DMS53 treated with DMSO at 0.1 percent for 48 hours (cell line): Measurements from ENCODE around the gene THEMIS2.
"Not testable (repeated sequence)": the region's sequence is repeated elsewhere in the genome, so short reads cannot be mapped to it uniquely, and the experiment has no call there.

ENCODE experiments used
- DNase-seq: peaks from one replicate; lab custom pipeline; 2025; ENCODE audit not compliant: unreplicated experiment; lab: John Stamatoyannopoulos, UW

Gene THEMIS2

DNA sequence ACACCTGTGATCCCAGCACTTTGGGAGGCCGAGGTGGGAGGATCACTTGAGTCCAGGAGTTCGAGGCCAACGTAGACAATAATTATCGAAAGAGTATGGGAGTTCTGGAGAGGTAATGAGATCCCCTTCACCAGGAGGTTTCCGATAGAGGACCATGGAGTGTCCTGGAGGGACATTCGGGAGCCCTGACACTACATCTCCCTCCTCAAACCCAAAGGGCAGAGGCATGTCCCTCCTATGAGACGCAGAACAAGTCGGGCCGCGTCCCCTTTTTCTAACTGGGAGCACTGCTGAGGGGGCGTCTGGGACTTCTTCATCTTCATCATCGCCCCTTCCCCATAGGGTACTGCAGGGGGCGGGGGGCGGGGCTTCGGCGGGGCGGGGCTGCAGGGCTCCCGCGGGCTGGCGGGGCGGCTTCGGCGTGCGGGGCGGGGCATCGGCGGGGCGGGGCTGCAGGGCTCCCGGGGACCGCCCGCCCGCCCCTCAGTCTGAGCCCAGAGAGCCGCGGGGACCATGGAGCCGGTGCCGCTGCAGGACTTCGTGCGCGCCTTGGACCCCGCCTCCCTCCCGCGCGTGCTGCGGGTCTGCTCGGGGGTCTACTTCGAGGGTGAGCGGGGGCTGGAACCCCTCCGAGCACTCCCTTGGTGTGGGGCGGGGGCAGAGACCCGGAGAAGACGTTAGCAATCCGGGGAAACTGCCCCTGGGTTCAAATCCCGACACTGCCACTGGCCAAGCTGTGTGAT is at the start of gene THEMIS2:
Gene THEMIS2 (plus strand): TSS at position 486 of the 743 bp plus-strand sequence. CDS start 28 bp downstream, at position 514.
- peak; percentile 49 for DNase-seq

DNA sequence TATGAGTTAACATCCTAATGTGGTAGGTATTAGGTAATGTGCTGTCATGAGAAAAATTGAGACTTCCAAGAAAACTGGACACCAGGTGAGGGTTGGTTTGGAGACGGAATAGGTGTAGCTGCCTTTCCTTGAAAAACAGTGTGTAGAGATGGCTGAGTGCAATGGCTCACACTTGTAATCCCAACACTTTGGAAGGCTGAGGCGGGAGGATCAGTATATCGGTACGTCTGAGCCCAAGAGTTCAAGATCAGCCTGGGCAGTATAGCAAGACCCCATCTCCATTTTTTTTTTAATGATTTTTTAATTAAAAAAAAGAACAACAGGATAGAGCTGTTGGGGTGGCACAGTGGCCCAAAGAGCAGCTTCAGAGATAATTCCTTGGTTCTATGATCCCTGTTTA is 48.6 kb upstream of the THEMIS2 start:
- DNase-seq, result no peak

DNA sequence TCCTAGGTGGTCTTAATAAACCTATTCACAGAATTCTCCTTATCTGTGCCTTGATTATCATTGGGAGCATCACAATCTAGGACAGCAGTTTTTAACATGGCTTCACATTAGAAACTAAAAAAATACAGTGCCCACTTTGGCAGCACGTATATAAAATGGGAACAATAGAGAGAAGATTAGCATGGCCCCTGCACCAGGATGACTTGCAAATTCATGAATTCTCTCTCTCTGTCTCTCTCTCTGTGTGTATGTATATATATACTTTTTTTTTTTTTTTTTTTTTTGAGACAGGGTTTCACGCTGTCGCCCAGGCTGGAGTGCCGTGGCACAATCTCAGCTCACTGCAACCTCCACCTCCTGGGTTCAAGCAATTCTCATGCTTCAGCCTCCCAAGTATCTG is 47.9 kb upstream of the THEMIS2 start:
- no peak for DNase-seq

DNA sequence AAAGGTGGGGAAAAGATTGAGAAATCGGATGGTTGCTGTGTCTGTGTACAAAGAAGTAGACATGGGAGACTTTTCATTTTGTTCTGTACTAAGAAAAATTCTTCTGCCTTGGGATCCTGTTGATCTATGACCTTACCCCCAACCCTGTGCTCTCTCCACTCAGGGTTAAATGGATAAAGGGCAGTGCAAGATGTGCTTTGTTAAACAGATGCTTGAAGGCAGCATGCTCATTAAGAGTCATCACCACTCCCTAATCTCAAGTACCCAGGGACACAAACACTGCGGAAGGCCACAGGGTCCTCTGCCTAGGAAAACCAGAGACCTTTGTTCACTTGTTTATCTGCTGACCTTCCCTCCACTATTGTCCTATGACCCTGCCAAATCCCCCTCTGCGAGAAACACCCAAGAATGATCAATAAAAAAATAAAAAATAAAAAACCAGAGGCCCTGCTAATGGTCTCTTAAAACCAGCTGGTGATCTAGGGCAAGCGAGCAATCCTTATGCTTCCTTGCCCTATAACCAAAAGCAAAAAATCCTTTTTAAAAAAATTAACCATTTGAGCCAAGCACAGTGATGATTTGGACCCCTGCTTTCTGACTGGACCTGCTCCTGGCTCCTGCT is 42.9 kb upstream of the THEMIS2 start:
- DNase-seq, result not testable (repeated sequence)

DNA sequence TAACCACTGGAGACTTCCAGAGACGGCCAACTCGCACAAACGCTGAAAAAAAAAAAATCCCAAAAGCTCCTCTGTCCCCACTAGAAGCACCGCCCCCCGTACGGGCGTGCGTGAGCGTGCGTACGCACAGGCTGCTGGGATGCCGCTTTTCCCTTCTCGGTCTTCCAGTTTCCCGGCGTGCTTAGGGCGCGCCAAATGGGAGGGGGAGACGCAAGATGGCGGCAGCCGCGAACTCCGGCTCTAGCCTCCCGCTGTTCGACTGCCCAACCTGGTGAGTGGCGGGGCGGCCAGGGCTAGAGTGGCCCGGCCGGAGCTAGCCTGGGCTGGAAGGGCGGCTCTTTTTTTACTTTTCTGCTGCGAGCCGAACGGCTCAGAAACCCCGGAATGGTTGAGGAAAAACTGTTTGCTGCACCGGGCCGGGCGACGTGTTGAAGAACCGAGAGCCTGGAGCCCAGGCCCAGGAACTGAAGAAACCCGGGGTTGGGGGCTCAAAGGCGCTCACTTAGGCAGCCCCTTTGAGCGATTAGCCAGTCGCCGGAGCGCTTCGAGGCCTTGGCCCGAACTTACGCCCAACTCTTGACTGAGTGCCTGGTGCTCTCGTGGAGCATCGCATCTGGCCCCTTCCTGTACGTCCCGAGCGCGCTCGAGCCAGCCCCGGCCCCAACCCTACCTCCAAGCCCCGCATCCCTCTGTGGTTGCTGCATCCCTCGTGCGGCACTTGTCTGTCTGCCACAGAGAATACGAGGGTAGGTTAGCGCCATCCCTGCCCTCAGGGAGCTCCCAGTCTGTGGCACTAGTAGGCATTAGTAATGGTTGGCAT is 41.5 kb upstream of the THEMIS2 start, which contains the start of gene PPP1R8:
Gene PPP1R8 (plus strand): TSS at position 162 of the 820 bp plus-strand sequence. CDS start 54 bp downstream, at position 216.
- DNase-seq, result peak; percentile 90

DNA sequence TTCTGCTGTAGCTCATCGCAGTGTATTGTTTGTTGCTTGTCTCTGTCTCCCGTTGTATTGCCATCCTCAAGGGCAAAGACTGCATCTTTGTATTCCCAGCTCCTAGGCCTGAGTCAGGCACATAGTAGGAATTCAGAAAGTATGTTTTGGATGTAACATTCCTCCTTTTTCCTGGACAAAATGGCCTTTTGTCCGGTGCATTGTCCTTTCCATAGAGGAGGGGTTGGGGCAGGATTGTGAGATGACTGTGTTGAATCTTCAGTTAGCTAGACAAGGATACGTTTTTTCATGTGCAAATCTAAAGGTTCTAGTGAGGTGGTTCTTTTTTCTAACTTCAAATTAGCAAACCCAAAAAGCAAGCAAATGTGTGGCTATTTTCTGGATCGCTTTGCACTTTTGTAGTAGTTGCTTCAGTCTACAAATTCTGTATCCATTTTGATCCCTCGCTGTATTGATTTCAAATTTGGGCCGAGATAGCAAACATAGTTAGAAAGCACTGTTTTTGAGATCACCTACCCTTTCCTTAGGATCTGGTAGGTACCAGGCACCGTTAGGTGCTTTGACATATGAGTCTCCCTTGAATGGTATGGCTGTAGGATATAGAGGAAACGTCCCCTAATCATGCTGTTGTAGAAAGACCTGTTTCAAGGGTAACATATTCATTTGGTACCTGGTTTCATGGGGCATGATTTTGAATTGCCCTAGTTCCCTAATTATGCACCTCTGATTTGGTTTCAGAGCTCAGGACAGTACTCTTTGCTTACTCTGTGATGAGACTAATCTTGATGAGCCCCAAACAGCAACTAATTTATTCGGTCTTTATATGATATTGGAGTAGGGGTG is 40.6 kb upstream of the THEMIS2 start:
- DNase-seq, result no peak

DNA sequence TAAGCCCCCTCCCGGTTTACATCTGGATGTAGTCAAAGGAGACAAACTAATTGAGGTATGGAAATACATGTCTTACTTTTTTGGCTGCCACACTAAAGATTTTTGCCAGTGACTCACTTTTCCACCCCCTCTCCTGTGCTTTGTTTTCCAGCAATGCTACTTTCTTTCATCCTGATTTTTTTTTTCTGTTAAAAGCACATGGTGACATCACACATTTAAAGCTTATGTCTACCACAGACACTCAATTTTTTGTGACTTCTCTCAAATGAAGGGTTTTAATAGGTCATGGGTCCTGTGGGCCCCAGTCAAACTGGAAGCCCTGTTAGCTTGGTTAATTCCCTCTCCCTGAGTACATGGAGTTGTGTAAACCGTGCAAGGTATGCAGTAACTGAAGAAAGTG is 39.6 kb upstream of the THEMIS2 start:
- no peak for DNase-seq

DNA sequence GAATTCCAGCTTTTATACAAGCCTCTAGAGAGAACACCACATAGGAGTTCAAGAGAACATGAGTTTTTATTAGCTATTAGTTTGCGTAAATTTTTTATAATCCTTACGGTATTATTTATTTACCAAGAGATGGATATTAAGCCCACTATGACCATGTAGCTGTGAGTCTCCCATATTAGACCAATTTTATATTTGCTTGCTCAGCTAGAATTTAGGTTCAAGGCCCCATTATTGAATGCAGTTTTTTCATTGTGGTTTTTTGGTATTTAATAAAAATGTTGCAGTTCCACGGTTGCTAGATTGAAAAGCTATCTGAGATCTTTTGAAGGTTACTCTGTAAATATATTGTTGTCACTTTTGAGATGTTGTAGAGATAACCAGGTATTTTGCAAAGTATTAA is 38.9 kb upstream of the THEMIS2 start:
- DNase-seq, result no peak

DNA sequence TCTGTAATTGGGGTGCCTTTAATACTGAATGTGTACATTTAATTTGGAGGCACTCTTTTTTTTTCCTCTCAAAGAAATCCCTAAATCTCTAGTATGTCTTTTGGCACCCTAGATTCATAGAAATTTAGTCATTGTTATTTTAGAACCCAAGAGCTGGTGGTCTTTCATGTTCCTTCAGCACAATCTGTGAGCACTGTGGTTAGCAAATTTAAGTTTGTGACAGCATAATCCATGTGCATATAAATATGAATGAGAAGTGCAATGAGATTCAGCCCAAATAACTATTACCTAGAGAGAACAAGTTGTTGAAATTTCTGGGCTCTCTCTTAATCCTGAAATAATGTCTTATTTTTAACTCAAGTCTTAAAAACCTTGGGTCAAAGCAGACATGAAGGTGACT is 37.3 kb upstream of the THEMIS2 start:
- no peak for DNase-seq

DNA sequence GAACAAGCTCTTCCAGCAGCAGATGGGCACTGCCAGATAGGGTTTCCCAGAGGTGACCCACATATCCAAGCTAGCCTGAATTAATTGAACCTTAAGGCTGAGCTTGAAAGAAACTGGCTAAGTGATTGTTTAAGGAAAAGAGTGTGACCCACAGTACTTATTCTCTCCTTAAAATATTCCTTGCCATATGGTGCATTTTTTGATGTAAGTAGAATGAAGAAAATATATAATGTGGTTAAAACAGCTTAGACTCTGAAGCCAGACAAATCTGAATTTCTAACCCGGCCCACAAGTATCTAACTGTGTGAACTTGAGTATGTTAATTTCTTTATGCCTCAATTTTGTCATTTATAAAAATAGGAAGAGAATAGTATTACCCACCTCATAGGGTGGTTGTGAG is 36.8 kb upstream of the THEMIS2 start:
- DNase-seq, result no peak

DNA sequence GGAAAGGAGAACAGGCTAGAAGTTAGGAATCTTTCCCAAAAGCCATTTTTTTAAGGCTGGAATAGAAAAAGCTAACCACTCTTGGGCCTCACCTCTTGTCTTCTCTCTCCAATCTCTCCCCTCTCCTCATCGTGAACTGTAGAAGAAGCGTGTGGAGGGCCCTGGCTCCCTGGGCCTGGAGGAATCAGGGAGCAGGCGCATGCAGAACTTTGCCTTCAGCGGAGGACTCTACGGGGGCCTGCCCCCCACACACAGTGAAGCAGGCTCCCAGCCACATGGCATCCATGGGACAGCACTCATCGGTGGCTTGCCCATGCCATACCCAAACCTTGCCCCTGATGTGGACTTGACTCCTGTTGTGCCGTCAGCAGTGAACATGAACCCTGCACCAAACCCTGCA is 22.4 kb upstream of the THEMIS2 start:
- DNase-seq, result no peak

DNA sequence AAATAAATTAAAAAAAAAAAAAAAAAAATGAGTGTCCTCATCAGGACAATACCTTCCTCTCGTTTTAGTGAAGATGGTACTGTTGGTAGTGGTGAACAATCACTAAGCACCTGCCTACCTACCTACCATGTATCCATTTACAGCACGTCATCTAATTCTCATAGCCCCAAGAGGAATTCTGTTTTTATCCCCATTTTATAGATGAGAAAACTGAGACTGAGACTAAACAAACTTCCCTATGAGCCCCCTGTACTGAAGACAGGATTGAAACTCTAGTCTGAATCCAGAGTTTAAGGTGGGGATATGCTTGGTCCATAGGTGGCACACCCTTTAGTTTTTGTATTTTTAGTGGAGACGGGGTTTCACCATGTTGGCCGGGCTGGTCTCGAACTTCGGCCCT is 17.3 kb upstream of the THEMIS2 start:
- DNase-seq, result no peak

DNA sequence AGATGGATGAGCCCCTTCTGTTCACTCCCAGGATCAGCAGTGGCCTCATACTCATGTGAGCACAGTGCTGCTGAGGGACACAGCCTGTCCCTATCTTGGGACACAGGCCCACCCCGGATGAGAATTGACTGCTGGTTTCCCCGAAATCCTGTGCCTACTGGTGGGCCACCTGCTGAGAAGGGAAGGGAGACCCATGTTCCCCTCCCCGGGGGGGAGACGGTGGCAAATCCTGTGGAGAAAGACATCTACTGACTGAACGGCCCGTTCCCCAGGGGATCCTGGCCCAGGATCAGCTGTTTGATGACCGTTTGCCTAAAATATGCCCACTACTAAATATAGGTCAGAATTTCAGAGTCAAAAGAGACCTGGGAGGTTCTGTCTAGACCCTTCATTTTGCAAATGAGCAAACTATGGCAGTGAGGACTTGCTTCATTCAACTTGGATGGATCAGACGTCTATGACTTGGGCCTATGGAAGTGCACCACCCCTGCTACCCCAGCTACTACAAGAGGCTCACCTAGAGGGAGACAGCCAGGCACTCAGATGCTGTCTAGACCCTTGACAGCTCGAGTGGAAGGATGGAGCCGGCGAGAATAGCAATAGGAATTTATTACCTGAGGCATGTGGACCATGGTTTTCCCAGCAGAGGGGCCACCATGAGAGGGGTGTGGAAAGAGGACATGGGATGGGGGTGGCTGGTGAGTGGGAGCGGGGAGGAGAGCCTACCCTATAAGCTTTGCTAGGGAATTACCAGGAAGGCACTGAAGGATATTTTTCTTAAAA is 15.6 kb upstream of the THEMIS2 start:
- no peak for DNase-seq

DNA sequence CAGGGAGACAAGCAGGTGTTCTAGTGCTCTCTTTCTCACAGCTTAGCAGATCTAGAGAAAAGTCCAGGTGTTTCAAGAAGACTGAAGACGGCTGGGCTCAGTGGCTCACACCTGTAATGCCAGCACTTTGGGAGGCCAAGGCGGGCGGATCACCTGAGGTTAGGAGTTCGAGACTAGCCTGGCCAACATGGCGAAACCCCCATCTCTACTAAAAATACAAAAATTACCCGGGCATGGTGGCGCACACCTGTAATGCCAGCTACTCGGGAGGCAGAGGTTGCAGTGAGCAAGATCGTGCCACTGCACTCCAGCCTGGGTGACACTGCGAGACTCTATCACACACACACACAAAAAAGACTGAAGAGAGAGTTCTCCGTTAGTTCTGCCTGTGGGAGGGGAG is 14.8 kb upstream of the THEMIS2 start:
- DNase-seq, result not testable (repeated sequence)

DNA sequence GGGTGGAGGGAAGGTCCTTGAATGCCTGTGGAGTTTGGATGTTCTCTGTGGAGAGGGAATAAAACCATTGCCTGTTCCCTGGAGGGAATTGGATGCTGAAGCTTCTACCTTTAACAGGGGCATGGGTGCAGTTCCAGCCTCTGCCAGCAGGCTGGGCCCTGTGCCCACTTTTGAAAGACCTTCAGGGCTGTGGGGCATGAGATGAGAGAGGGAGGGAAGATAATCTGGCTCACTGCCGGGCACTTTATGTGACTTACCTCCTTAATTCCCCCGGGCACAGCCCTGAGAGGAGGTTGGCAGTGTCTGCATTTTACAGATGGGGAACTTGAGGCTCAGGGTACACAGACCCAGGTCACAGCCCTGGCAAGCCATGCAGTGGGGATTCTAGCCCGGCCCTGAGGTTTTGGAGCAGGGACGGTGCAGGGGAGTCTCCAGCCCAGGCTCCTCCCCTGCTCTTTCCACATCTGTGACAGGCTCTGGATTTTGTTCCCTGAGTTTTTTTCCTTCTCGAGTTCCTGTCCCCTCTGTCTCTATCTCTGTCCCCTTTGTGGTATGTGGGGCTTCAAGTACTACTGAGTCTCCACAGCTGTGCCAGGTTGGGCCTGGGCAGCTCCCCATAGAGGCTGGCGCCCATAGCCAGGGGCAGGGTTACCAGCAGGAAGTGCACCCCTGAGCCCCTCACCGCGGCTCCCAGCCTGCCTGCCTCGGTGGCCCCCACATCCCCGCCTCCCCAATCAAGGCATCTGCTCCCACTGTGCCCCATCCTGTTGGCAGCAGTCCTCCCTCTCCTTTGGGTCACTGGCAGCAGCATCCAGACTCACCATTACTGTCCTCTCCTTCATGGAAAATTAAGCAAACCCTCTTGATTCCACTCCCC is 14.0 kb upstream of the THEMIS2 start:
- peak; percentile 64 for DNase-seq

DNA sequence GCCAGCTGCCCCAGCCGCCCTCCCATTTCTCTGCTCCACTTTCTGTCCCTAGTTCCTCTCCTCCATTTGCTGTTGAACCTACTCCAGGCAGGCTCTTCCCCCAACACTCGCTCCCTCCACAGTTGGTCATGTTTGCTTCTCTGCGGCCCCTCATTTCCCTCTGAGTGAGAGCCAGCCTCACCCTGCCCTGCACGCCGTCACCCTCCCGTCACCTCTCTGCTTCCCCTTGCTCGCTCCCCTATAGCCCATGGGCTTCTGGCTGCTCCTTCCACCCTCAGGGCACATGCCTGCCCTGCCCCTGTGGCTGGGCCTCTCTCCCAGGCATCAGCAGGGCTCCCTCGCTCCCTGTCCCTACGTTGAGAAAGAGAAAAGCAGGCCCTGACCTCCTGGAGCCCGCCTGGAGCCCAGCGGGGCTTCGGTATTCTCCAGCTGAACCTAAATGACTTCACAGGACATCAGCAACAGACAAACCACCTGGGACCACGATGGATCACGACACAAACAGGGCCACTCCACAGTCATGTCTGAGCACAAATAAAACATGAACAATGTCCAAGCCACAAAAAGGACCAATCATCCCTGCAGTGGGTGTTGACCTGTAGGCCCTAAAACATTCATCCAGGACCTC is 13.3 kb upstream of the THEMIS2 start:
- DNase-seq, result no peak

DNA sequence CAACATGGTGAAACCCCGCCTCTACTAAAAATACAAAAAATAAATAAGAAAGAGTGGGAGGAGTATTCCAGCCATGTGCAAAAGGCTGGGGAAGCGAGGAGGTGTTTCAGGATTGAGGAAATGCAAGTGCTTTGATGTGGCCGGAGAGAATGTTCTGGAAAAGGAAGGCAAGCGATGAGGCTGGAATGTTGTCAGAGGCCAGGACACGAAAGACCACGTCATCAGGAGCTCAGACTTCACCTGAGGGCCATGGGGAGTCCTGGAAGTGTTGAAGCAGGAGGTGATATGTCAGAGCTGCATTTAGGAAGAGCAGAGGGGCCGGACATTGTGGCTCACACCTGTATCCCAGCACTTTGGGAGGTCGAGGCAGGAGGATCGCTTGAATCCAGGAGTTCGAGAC is 10.9 kb upstream of the THEMIS2 start:
- DNase-seq, result no peak

DNA sequence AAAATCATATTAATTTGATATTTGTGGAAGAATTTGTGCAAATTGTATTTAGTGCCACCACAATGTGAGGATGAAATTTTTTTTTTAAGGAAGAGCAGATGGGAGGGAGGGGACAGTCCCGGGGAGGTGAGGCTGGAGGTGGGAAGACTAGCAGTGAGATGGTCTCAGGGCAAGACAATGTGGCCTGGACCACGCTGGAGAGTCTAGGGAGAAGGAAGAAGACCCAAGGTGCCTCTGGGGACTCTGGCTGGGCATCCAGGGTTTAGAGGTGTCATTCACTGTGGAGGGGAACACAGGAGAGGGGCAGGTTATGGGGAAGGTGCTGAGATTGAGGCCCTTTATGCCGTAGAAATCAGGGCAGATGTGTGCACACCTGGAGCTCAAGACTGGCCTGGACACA is 10.3 kb upstream of the THEMIS2 start:
- DNase-seq, result no peak
